HCT116 (cell line): Measurements from ENCODE around the gene MTHFR.

Experiments
- ELF1 ChIP-seq: IDR thresholded peaks from 2 replicates; pipeline ENCODE4 v1.6.1; 2012; ENCODE audit warnings: low read depth, borderline replicate concordance
- EZH2 ChIP-seq: fragments of 200-600 bp; sonication (generic); IDR thresholded peaks from 2 replicates; pipeline ENCODE4 v1.6.1; 2017; ENCODE audit warnings: antibody characterized with exemption, mixed run types
- POLR2A ChIP-seq: IDR thresholded peaks from 2 replicates; pipeline ENCODE4 v1.7.0; 2011; ENCODE audit warnings: borderline replicate concordance; ENCODE audit not compliant: insufficient read depth, insufficient read length; ENCODE audit errors: extremely low read depth
- POLR2AphosphoS5 ChIP-seq: IDR thresholded peaks from 2 replicates; pipeline ENCODE4 v1.6.1; 2011; ENCODE audit warnings: mild to moderate bottlenecking, low read depth, low read length, moderate library complexity
- SIN3A ChIP-seq: IDR thresholded peaks from 2 replicates; pipeline ENCODE4 v1.6.1; 2012; ENCODE audit warnings: low read depth
- SRF ChIP-seq: IDR thresholded peaks from 2 replicates; pipeline ENCODE4 v1.6.1; 2012; ENCODE audit warnings: low read depth
- TCF7L2 ChIP-seq: IDR thresholded peaks from 2 replicates; pipeline ENCODE4 v1.7.0; 2011; ENCODE audit warnings: borderline replicate concordance, inconsistent platforms; ENCODE audit not compliant: insufficient read depth, insufficient read length; ENCODE audit errors: extremely low read depth
- YY1 ChIP-seq: IDR thresholded peaks from 2 replicates; pipeline ENCODE4 v1.6.1; 2011; ENCODE audit warnings: low read length, low read depth, moderate library complexity, mild to moderate bottlenecking; ENCODE audit not compliant: insufficient replicate concordance; ENCODE audit errors: extremely low read depth
- TF ChIP-seq, protein P1 (sequence below), 3 experiments: fragments of 200-600 bp in 1 of 3; sonication (generic) in 1 of 3; IDR thresholded peaks in 2 of 3; conservative IDR thresholded peaks in 1 of 3; 2 replicates each; pipeline ENCODE4 v1.5.1; 2012 to 2017; ENCODE audit warnings: low read depth in 2 of 3, low read length in 2 of 3, antibody characterized with exemption in 1 of 3, borderline replicate concordance in 1 of 3, control low read depth in 1 of 3, mild to moderate bottlenecking in 1 of 3, mixed read lengths in 1 of 3, mixed run types in 1 of 3, moderate library complexity in 1 of 3; ENCODE audit not compliant: insufficient read depth in 1 of 3

DNA sequence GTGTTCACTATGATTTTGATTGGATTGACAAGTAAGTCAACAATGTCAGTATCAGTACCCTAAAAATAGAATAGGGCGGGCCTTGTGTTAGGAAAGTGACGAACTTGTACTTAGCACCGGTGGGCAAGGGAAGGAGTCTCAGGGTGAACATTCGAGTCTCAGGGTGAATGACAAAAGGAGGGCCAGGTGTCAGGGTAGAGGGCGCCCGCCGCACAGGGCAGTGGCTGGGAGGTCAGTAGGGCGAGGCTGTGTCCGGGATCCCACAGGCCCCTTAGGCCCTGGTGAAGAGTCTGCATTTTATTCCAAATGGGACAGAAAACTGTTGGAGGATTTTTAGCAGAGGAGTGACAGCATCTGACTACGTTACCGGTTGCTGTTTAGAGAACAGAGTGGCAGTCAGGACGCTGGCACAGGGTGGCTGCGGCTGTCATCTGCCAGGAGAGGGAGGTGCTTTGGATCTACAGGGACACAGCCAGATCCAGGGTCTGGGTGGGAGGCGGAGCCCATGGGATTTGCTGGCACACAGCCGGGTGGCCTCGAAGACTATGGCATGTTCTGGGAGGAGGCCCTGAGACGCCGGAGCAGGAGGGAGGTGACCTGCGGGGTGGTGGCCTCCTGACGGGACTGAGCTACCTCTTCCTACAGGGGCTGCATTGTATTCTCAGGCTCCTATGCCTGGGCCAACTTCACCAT lies 58.8 kb downstream of the MTHFR start:
- TF ChIP-seq, protein P1, sequence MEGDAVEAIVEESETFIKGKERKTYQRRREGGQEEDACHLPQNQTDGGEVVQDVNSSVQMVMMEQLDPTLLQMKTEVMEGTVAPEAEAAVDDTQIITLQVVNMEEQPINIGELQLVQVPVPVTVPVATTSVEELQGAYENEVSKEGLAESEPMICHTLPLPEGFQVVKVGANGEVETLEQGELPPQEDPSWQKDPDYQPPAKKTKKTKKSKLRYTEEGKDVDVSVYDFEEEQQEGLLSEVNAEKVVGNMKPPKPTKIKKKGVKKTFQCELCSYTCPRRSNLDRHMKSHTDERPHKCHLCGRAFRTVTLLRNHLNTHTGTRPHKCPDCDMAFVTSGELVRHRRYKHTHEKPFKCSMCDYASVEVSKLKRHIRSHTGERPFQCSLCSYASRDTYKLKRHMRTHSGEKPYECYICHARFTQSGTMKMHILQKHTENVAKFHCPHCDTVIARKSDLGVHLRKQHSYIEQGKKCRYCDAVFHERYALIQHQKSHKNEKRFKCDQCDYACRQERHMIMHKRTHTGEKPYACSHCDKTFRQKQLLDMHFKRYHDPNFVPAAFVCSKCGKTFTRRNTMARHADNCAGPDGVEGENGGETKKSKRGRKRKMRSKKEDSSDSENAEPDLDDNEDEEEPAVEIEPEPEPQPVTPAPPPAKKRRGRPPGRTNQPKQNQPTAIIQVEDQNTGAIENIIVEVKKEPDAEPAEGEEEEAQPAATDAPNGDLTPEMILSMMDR (IDR thresholded peaks at IDR 0.05 in 2 of 3, conservative IDR thresholded peaks at IDR 0.05 in 1 of 3; ENCODE audit: borderline replicate concordance in 1 of 3, insufficient read depth in 1 of 3, low read depth in 2 of 3, low read length in 2 of 3): no peak
- no peak for TF ChIP-seq ELF1
- TF ChIP-seq POLR2A: no peak
- no peak for TF ChIP-seq EZH2
- no peak for TF ChIP-seq POLR2AphosphoS5
- no peak for TF ChIP-seq YY1
- no peak for TF ChIP-seq SIN3A
- no peak for TF ChIP-seq TCF7L2
- TF ChIP-seq SRF: no peak
